GM21529 (cell line): ENCODE results near the gene MACF1.

Experiments
- ATAC-seq: cut with Tn5 transposase; IDR thresholded peaks from one replicate; pipeline ENCODE4 v1.9.1; 2021; ENCODE audit not compliant: unreplicated experiment

MACF1 gene

GRCh38 chr1:39210649-39211048 lies 6.2 kb downstream of the MACF1 start:
- ATAC-seq = no peak

DNA sequence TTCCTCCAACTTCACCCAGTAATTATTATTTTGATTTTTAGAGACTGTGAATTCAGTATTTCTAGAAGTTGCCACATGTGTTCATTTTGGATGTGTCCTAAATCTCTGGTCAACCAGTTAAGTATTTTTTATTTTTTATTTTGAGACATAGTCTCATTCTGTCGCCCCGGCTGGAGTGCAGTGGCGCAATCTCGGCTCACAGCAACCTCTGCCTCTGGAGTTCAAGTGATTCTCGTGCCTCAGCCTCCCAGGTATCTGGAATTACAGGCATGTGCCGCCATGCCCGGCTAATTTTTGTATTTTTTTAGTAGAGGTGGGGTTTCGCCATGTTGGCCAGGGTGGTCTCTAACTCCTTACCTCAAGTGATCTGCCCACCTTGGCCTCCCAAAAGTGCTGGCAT lies 8.0 kb downstream of the MACF1 start:
- ATAC-seq = no peak

DNA sequence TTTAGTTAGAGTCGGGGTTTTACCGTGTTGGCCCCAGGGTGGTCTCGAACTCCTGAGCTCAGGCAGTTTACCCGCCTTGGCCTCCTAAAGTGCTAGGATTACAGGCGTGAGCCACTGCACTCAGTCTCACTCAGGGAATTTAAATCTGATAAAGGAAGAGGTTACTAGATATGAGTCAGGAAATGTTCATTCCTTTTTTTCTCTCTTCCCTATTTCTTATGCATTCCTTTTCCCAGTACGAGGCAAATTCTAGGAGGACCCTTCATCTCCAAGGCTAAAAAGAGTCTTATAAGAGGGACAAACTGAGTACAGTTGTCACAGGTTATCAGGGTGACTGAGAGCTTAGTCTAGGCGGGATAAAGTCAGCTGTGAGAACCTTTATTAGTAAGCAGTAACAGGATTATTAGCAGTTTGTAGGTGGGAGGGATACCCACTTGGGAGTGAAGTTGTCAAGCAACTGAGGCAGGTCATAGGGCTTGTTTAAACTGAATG lies 9.1 kb downstream of the MACF1 start:
- no peak for ATAC-seq

- no peak for ATAC-seq
Measured at GRCh38 chr1:39214021-39214713, 9.7 kb downstream of the MACF1 start.

DNA sequence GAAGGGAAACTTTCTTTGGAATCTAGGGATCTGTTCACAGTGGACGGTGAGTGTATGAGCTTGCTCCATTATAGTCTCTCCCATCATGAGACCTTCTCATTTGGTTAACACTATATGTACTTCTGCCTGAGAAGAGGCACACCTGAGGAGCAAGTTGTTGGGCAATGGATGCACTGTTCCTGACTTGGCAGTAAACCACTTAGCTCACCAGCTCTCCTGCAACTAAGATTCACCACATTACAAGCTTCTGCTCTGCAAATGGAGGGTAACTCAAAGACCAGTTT lies 10.2 kb downstream of the MACF1 start:
- no peak for ATAC-seq

DNA sequence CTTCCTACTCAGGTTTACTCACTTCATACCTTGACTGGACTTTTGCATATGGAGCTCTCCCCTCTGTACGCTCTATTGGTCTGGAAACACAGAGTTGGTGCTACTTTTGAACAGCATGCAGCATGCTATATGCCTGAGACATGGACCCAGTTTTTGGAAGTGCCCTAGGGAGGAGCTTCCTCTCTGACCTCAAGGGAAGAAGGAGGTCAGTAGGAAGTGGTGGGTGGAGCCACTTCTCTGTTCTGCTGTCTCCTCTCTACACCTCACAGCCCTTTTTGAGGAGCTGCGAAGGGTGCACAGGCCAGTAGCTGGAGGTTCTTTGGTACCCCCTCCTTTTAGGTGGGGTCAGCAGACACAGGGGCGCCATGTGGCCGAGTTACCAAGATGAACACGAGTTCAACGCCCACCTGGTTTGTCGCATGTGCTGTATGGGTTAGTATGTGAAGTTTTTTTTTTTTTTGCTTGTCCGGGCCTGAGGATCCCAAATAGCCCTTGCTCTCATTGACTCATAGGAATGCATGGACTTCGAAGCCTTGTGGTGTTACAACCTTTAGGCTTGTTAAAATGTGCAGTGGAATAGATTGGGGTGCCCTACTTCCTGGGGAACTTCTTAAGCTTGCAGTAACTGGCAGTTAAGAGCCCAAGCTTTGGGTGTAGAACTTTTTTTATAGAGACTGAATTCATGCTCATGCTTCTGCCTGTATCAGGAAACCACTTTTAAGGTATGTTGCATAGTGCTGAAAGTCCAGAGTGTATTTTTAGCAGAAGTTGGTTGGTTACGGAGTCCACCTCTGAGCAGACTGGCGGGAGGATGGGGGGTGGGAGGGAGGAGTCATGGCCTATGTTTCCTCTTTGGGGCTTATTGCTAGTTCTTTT lies 10.7 kb downstream of the MACF1 start:
- peak; percentile 64 for ATAC-seq

DNA sequence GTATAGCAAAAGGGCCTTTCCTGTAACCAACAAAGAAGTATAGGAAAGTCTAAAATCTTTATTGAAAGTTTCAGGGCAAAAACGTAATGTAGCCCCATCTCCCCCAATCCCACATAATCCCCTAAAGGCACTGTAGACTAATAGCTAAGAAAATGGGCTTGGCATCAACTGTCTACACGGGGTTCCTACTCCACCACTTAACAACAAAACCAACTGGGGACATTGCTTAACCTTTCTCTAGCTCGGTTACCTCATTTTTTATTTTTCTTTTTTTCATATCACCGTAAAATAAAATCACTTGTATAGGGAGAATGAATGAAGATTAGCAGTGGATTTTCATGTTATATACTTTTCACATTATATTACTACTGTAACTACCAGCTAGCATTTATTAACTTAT lies 12.3 kb downstream of the MACF1 start:
- ATAC-seq = no peak

GRCh38 chr1:39220891-39221870 lies 16.7 kb downstream of the MACF1 start:
- ATAC-seq = no peak

DNA sequence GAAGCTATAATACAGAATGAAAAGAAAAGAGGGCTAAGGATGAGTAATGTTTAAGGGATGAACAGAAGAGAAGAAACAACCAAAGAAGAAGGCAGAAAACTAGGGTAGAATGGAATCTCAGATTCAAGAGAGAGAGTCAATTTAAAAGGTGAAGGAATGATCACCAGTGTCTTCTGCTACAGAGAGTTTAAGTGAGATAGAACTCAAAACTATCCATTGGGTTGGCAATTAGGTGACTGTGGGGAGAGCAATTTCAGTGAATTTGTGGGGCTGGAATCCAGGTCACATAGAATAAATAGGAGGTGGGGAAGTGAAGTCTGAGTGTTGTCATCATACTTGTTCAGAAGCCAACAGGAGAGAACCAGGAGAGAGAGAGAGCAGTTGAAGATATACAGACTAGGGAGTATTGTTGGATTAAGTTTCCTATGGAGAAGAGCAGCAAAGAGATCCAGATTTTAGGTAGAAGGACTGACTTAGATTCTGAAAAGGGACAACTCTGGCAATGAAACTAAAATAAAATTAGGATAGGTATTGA lies 19.9 kb downstream of the MACF1 start:
- ATAC-seq = no peak

DNA sequence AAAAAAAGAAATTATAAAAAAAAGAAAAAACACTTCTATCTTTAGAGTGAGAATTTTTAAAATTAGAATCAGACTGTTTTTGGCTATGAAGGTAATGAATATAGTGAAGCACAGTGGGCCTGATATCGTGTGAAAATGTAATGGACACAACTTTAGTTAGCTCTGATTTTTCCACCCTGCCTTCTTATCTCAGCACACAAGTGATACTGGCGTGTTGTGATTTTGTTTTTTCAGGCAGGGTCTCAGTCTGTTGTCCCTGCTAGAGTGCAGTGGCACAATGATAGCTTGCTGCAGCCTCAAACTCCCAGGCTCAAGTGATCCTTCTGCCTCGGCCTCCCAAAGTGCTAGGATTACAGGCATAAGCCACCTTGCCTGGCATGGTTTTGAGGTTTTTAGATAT lies 22.3 kb downstream of the MACF1 start:
- no peak for ATAC-seq

DNA sequence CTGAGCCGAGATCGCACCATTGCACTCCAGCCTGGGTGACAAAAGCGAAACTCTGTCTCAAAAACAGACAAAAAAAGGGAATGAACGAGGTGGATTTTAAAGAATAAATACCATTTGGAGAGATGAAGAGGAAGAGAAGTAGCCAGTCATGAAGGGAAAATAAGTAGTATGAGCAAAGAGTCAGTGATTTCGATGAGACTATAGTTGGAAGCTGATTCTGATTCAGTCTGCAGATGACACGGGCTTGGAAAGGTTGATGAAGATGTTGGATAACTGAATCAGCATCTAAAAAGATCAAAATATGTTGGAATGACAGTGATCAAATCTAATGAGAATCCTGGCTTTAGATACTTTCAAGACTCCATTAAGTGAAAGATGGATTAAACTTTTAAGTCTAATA lies 23.8 kb downstream of the MACF1 start:
- no peak for ATAC-seq

- ATAC-seq = no peak
Measured at GRCh38 chr1:39229504-39229903, 25.0 kb downstream of the MACF1 start.

- peak; percentile 79 for ATAC-seq
Measured at GRCh38 chr1:39230261-39231190, 26.0 kb downstream of the MACF1 start.

- ATAC-seq = no peak
Measured at GRCh38 chr1:39236971-39237370, 32.5 kb downstream of the MACF1 start.

- ATAC-seq = no peak
Measured at GRCh38 chr1:39238476-39238875, 34.0 kb downstream of the MACF1 start.

DNA sequence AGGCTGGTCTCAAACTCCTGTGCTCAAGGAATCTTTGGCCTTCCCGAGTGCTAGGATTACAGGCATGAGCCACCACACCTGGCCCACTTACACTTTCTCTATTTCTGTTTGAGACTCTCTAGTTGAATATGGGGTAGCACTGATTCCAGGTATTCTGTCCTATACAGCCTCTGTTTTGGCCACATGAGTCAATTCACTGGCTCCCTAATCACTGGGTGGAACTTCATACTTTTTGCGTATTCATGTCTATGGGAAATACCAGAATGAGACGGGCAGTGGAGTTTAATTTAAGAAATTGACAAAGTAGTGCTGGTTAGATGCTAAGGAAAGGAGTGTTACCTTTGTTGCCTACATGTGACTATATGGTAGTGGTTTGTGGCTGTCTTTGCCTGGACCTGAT lies 35.5 kb downstream of the MACF1 start:
- no peak for ATAC-seq

DNA sequence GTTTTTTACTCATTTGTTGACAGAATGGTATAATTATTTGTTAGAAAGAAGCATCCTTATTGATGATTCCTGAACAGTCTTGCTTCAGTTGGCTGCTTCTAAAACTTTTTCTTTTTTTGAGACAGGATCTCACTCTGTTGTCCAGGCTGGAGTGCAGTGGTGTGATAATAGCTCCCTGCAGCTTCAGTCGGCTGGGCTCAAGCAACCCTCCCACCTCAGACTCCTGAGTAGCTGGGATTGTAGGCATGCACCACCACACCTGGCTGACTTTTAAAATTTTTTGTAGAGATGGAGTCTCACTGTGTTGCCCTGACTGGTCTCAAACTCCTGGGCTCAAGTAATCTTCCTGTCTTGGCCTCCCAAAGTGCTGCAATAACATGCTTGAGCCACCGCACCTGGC lies 38.8 kb downstream of the MACF1 start:
- ATAC-seq = no peak

- ATAC-seq = no peak
Measured at GRCh38 chr1:39250460-39251240, 46.2 kb downstream of the MACF1 start.

DNA sequence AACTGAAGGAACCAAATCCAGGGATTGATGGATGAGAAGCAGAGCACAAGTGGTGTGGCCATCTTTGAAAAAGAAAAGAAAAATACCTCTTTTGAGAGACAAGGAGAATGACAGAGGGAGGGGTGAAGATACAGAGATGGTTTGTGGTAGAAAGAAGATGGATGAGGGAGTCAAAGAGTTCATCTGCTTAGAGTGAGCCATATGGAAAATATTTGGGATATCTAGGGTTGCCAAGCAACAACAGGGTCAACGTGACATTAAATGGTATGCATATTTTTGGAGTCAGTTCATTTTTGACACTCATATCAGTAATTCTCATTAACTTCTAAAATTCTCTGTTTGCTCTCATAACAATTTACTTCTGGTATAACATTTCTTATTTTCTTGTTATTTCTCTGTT lies 50.7 kb downstream of the MACF1 start:
- no peak for ATAC-seq
